ENCODE measurements around the gene CALD1. TPM values are rescaled to one million over a fixed set of nuclear protein-coding genes. Genes with fewer than 3 reads are reported as not detected.

CALD1 gene
- polyA plus RNA-seq, 1 donor (not counting 4 experiments of a cell fraction or from before 2014, with no cell fraction given): 229 TPM

- no peak overlapping the region for H3K4me3 ChIP-seq (ENCODE audit: control insufficient read depth in 2 of 3, extremely low read depth in 1 of 3, insufficient read depth in 2 of 3, low read depth in 1 of 3, low read length in 3 of 3)
- no peak overlapping the region for H3K4me2 ChIP-seq (ENCODE audit: control insufficient read depth, extremely low read depth, insufficient read depth, low read depth, low read length)
- no peaks in the 10 kb centered on the region for H3K4me1 ChIP-seq (ENCODE audit: control insufficient read depth, extremely low read depth, insufficient read depth, low read length)
- H2AFZ ChIP-seq (ENCODE audit: control insufficient read depth, low read length): no peak overlapping the region
- no peaks in the 10 kb centered on the region for H3K9me3 ChIP-seq (ENCODE audit: control insufficient read depth, low read depth, low read length)
- no peaks in the 10 kb centered on the region for H3K27me3 ChIP-seq (ENCODE audit: control insufficient read depth, extremely low read depth, insufficient read depth, low read length)
- no peaks in the 10 kb centered on the region for H4K20me1 ChIP-seq (ENCODE audit: control insufficient read depth, extremely low read depth, insufficient read depth, low read length)
- dilution Hi-C loops (cut with MboI; ENCODE audit: extremely low pct_ligation_motif_present, low sequenced_read_pairs): no loop called here
- H3K79me2 ChIP-seq (ENCODE audit: control insufficient read depth, insufficient read depth, low read length): peaks cover 28% of the 10 kb centered on the region
- H3K36me3 ChIP-seq (ENCODE audit: control insufficient read depth in 2 of 2, extremely low read depth in 1 of 2, insufficient read depth in 2 of 2, low read length in 2 of 2): no peaks in the 10 kb centered on the region
- TF ChIP-seq CTCF (optimal IDR thresholded peaks at IDR 0.05 in 1 of 3, IDR thresholded peaks at IDR 0.05 in 1 of 3, conservative IDR thresholded peaks at IDR 0.05 in 1 of 3; ENCODE audit: extremely low read depth in 1 of 3, insufficient read depth in 2 of 3, low read length in 3 of 3) (no peak), EZH2 (IDR thresholded peaks at IDR 0.05; ENCODE audit: low read length) (no peak)
- no peak overlapping the region for H3K9ac ChIP-seq (ENCODE audit: control insufficient read depth, extremely low read depth, insufficient read depth, low read length)
- no peak for FAIRE-seq
- DNase-seq (ENCODE audit: low read depth, low spot score): no peak
- H3K9me1 ChIP-seq (ENCODE audit: control insufficient read depth, extremely low read depth, insufficient read depth, low read length): no peaks in the 10 kb centered on the region
- no peak overlapping the region for H3K27ac ChIP-seq (ENCODE audit: control insufficient read depth, insufficient read depth, low read length)
Observed at GRCh38 chr7:134856691-134857090, 77.3 kb downstream of the CALD1 start.

- DNase-seq (ENCODE audit: low read depth, low spot score) (no peak), FAIRE-seq (no peak)
- dilution Hi-C loops (cut with MboI; ENCODE audit: extremely low pct_ligation_motif_present, low sequenced_read_pairs): no loop called here
- Histone ChIP-seq H3K36me3 (ENCODE audit: control insufficient read depth in 2 of 2, extremely low read depth in 1 of 2, insufficient read depth in 2 of 2, low read length in 2 of 2) (no peaks in the 10 kb centered on the region), H3K4me2 (ENCODE audit: control insufficient read depth, extremely low read depth, insufficient read depth, low read depth, low read length) (no peak overlapping the region), H2AFZ (ENCODE audit: control insufficient read depth, low read length) (no peak overlapping the region), H3K9me1 (ENCODE audit: control insufficient read depth, extremely low read depth, insufficient read depth, low read length) (no peaks in the 10 kb centered on the region), H3K27ac (ENCODE audit: control insufficient read depth, insufficient read depth, low read length) (no peak overlapping the region), H3K9me3 (ENCODE audit: control insufficient read depth, low read depth, low read length) (no peaks in the 10 kb centered on the region), H4K20me1 (ENCODE audit: control insufficient read depth, extremely low read depth, insufficient read depth, low read length) (no peaks in the 10 kb centered on the region), H3K27me3 (ENCODE audit: control insufficient read depth, extremely low read depth, insufficient read depth, low read length) (no peaks in the 10 kb centered on the region), H3K9ac (ENCODE audit: control insufficient read depth, extremely low read depth, insufficient read depth, low read length) (no peak overlapping the region), H3K4me3 (ENCODE audit: control insufficient read depth in 2 of 3, extremely low read depth in 1 of 3, insufficient read depth in 2 of 3, low read depth in 1 of 3, low read length in 3 of 3) (no peak overlapping the region), H3K79me2 (ENCODE audit: control insufficient read depth, insufficient read depth, low read length) (peaks cover 24% of the 10 kb centered on the region), H3K4me1 (ENCODE audit: control insufficient read depth, extremely low read depth, insufficient read depth, low read length) (no peaks in the 10 kb centered on the region)
- TF ChIP-seq EZH2 (IDR thresholded peaks at IDR 0.05; ENCODE audit: low read length): no peak
- TF ChIP-seq CTCF (optimal IDR thresholded peaks at IDR 0.05 in 1 of 3, IDR thresholded peaks at IDR 0.05 in 1 of 3, conservative IDR thresholded peaks at IDR 0.05 in 1 of 3; ENCODE audit: extremely low read depth in 1 of 3, insufficient read depth in 2 of 3, low read length in 3 of 3): no peak
Observed at GRCh38 chr7:134857958-134858357, 78.5 kb downstream of the CALD1 start.

All from keratinocyte (primary cell).